GF-D8 (cell line): ENCODE results near the gene PLXNB2.
A peak's percentile ranks its signal among the peaks of the same experiment; 100 is the strongest.

Source experiments
- DNase-seq: peaks from one replicate; lab custom pipeline; 2025; lab: John Stamatoyannopoulos, UW

Gene PLXNB2

DNA sequence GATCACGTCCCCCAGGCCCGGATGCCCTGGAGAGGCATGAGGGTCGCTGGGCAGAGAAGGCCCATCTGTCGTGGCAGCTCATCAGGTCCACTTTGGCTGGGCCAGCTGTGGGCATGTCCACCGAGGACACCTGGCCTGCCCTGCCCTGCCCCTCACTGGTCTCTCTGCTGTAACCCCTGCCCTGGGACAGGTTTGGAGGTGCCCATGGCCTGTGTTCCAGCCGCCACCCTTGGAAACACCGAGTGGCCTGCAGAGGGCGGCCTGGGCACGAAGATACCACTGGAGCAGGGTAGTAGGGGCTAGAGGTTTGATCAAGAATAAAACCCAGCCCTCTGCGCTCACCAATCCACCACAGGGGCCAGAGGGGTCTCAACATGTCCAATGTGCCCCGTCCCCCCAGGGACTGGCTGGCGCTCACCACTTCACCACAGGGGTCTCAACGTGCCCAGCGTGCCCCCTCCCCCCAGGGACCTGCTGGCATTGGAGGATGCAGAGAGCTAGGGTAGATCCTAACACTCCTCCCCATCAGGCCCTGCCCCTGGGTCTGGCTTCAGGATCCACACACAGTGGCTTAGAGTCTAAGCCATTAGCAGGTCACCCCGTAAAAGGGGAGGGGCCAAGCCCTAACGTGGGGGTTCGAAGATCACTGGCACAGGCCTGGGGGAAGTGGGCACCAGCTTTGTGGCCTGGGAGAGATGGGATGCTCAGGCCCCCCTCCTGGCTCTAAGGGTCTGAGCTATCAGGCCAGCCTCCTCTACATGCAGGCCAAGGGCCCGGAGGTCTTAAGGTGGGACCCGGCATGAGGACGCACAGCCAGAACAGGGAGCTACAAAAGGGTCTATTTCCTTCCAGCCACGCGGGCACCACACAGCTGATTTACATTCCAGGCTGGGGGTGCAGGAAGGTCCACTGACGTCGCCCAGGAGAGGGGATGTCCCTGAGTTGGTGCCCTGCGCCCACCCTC lies 55.1 kb downstream of the PLXNB2 start:
- DNase-seq: peak; percentile 18

DNA sequence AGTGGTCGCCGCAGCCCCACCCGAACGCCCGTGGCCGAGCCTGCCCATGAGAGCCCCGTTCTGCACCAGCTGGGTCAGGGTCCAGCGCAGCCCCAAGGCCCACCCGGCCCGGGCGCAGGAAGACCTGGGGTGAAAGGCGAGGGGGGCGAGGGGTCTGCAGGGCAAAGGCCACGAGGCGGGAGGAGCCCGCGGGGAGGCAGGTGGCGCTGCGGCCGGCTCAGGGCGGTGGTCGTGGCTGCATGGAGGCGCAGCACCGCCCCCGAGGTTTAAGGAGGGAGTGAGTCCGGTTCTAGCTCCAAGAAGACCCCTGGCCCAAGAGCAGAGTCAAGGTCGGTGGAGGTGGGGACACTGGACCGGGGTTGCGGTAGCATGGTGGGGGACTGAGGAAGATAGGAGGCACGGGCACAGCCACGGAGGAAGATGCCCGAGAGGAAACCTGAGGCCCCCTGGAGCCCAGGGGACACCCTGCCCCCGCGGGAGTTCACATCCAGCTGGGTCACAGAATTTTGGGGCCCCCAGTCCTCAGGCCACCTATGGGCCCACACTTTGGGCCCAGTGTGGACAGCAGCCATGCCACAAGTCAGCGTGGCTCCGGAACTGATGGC lies 55.9 kb downstream of the PLXNB2 start:
- no peak for DNase-seq

GRCh38 chr22:50250555-50251476 lies 56.6 kb downstream of the PLXNB2 start, which contains the start of gene HDAC10:
Gene HDAC10, minus strand, starts transcription at chr22:50251265. Its CDS starts 233 bp downstream, at chr22:50251032.
- peak; percentile 57 for DNase-seq

- DNase-seq: no peak
Observed at GRCh38 chr22:50250249-50250554, 57.2 kb downstream of the PLXNB2 start.

DNA sequence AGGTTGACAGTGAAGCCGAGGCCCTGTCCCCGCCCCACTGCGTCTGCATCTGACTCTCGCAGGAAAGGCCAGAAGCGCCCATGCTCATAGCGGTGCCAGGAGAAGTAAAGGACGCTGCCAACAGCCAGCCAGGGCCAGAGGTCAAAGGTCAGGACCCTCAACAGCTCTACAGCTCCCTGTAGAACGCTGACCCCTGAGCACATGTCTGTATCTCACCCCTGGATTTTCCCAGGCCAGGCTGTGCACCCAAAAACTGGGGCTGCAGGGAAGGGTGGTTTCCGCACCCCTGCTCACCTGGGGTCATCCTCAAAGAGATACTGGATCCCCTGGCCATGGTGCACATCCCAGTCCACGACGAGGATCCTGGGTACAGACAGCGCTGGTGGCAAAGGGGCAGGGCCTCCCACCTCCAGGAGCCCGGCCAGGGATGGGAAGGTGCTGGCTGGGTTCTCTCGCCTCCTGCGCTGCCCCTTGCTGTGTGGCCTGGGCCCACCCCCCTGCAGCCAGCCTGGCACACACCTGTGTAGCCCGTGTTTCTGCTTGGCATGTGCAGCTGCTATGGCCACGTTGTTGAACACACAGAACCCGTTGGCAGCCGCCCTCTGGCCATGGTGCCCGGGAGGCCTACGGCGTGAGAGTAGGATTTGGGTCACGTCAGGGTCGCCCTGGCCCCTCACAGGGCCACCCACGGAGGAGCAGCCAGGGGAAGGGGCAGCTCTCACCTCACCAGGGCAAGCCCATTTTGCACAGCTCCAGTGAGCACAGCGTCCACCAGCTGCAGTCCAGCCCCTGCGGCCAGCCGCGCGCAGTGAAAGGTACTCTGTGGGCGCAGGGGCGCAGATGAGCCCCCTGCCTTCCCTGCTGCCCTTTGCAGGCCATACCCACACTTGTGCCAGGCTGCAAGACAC lies 57.9 kb downstream of the PLXNB2 start:
- no peak for DNase-seq

DNA sequence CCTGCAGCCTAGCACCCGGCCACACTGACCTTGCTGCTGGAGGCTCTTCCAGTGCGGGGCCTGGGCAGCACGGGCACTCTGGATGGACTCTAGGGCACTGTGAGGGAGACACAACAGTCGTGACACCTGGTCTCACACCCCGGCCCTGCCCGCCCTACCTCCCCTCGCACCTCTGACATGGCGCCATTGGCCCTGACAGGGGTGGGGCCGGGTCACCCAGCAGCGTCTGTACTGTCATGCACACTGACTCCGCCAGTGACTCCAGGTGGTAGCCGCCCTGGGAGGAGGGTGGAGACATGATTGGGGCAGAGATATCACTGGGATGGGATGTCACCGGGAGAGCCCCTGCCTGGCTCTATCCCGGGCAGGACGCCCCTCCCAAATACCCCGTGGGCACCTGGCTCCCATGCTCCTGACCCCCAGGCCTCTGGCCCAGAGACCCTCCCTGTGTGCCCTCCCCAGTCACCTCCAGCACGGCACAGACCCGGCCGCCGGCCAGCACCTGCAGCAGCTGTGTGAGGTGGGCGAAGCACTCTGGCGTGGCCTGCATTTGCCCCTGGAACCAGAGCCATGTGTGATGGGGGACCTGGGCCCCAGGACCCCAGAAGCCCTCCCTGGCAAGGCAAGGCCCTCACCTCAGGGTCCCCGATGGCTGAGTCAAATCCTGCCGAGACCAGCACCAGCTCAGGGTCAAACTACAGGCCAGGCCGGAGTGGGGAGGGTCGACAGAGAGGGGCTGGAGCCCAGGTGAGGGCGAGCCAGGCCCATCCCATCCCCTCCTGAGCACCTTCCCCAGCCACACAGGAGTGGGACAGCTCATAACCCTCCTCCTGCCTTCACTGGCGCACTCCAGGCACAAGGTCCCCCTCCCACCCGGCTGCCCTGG lies 59.0 kb downstream of the PLXNB2 start:
- no peak for DNase-seq

- no peak for DNase-seq
Observed at GRCh38 chr22:50247748-50248147, 59.7 kb downstream of the PLXNB2 start.

- DNase-seq: no peak
Observed at GRCh38 chr22:50246242-50247175, 60.9 kb downstream of the PLXNB2 start.

GRCh38 chr22:50245214-50246072 lies 62.0 kb downstream of the PLXNB2 start:
- DNase-seq: no peak

- peak; percentile 67 for DNase-seq
Observed at GRCh38 chr22:50244420-50245213, 62.8 kb downstream of the PLXNB2 start, which contains the start of gene TUBGCP6. Gene TUBGCP6, minus strand, starts transcription at chr22:50245023. Its CDS starts 564 bp downstream, at chr22:50244459.

DNA sequence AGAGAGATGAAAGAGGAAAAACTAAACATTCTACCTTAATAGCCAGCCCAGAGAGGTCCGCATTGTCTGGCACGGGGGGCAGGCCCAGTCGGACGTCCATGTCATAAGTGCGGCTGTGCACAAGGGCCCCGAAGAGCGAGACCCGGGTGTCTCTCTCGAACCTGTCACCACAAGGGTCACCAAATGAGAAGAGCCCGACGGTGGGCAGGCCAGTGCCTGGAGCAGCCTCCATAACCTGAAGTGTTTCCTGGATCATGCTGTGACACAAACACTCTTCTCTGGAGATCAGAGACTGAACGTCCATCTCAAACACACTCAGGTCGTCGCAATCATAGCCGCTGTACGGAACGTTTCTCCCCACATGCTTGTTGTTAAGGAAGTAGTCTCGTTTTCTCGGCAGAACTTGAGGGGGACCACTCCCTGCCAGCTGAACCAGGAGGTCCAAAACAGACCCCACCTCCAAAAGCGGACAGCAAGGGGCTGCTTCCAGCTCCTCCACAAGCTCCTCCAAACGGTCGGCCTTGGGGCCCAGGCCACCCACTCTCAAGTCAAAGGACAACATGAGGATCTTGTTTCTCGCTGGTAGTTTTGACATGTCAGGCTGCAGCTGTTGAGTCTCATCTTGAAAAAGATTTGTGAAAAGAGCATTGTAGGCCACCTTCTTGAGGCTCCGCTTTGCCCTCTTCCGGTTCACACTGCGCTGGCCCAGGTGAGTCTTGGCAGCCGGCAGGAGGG lies 63.6 kb downstream of the PLXNB2 start:
- no peak for DNase-seq

DNA sequence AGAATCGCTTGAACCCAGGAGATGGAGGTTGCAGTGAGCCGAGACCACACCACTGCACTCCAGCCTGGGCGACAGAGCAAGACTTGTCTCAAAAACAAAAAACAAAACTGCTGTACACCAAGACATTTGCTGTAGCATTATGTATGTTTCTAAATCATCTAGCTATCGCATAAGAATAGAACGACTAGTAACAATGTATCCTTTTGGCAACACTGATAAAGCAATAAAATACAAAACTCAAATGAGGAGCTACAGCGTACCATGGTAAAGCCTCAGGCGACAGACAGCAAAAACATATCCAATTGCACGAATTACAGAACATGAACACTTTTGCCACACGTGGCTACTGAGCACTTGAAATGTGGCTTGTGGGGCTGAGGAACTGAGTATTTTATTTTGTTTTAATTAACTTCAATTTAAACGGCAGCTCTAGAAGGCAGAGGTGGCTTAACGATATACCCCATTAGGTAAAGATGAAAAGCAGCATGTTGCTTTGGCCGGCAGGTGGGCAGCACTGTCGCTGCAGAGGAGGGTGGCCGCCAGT lies 65.0 kb downstream of the PLXNB2 start:
- DNase-seq: no peak

- no peak for DNase-seq
Observed at GRCh38 chr22:50238755-50239154, 68.7 kb downstream of the PLXNB2 start.

DNA sequence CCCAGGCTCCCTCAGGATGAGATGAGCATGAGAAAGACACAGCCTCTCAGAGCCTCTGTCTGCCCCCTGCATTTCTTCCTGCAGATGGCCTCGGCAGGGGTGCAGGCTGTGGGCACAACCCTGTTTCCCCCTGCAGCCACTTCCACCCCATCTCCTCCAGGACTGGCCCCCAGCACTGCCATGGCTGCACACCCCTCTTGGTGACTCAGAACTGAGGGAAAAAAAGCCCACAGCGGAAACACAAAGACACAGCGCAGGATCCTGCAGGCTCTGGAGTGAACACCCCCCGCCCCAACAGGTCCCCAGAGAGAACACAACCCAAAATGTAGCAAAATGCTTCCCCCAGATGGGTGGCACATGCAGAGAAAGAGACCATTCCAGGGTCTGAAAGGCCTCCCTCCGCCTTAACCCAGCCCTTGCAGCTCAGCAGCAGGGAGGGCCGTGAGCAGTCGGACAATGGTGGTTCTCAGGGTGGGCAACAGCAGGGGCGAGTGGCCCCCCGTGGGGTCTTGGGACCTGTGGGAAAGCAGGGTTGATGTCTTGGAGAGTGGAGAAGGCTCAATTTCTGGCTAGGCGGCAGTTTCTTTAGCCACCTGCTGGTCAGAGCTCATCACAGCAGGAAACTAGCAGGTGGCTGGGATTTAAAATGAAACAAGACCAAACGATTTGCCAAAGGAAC lies 70.6 kb downstream of the PLXNB2 start:
- DNase-seq: no peak

DNA sequence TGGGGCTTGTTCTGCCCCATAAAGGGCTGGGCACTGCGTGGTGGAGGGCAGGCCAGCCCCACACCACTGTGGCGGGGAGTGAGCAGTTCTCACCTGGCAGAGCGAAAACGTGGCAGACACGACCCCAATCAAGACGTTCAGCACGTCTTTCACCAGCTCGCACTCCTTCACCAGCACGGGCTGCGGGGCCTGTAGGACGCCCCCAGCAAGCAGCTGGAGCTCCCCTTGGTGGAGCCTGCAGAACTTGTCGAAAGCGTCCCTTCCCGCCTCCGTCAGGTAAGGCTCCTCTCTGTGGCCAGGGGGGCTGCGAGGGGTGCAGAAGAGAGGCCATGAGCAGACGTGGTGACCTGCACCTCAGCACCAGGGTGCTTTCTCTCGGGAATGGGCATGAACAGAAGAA lies 74.2 kb downstream of the PLXNB2 start:
- DNase-seq: no peak
